Measurements from ENCODE around the gene BOLL. TPM values are rescaled to one million over a fixed set of nuclear protein-coding genes. Genes with fewer than 3 reads are reported as not detected.
A peak's percentile ranks its signal among the peaks of the same experiment; 100 is the strongest.

BOLL gene
- total RNA-seq, 1 experiment from 2014 or later = not detected

GRCh38 chr2:197786010-197786877, 1.1 kb upstream of the BOLL start:
- no peak overlapping the region for H4K8ac ChIP-seq (replicated peaks; ENCODE audit: insufficient read length, low read depth, low read length)
- H4K20me1 ChIP-seq (ENCODE audit: control insufficient read depth, insufficient read depth, insufficient read length) = no peaks in the 10 kb centered on the region
- no peak overlapping the region for H2BK20ac ChIP-seq (ENCODE audit: low read depth, low read length, poor library complexity, severe bottlenecking)
- peak; percentile 91 for DNase-seq
- peak overlapping the region; percentile 43 to 72 for H3K4me3 Mint-ChIP-seq
- no peak overlapping the region for H3K14ac ChIP-seq (ENCODE audit: insufficient read depth, low read length)
- H3K27ac Mint-ChIP-seq = no peak overlapping the region
- H3K79me1 ChIP-seq (ENCODE audit: insufficient read depth, low read depth, low read length, poor library complexity, severe bottlenecking) = no peaks in the 10 kb centered on the region
- H3K23me2 ChIP-seq (ENCODE audit: insufficient read length, low read depth, low read length, poor library complexity, severe bottlenecking) = no peaks in the 10 kb centered on the region
- H3K9ac ChIP-seq (ENCODE audit: extremely low read depth, insufficient read length, low read length) = no peak overlapping the region
- no peak overlapping the region for H2BK12ac ChIP-seq (ENCODE audit: insufficient read length, low read depth, low read length)
- no peak overlapping the region for H3K56ac ChIP-seq (ENCODE audit: insufficient read length, low read depth, low read length)
- H3K4me1 ChIP-seq (ENCODE audit: insufficient read depth, low read length) = no peaks in the 10 kb centered on the region
- no peak overlapping the region for H3K23ac ChIP-seq (ENCODE audit: insufficient read length, low read depth, low read length)
- H2AFZ ChIP-seq (ENCODE audit: low read length) = no peak overlapping the region
- H2BK15ac ChIP-seq (ENCODE audit: low read depth, low read length) = no peak overlapping the region
- WGBS (ENCODE audit: extremely low coverage, insufficient read length, low lambda C conversion rate) = no CpG with 5 or more reads among the region's 79 CpGs
- H2AK5ac ChIP-seq (ENCODE audit: insufficient read length, low read length) = no peak overlapping the region
- no peak overlapping the region for H3K18ac ChIP-seq (ENCODE audit: insufficient read length, low read depth, low read length)
- TF ChIP-seq CTCF (conservative IDR thresholded peaks at IDR 0.05) = peak; percentile 86
- H3K9me3 Mint-ChIP-seq = peaks cover 2 to 4% of the 10 kb centered on the region in 2 experiments; a peak in 3 of 5 replicates
- no peaks in the 10 kb centered on the region for H3K79me2 ChIP-seq (ENCODE audit: insufficient read depth, low read length)
- peaks cover 39% of the 10 kb centered on the region for H3K27me3 Mint-ChIP-seq (ENCODE audit: low read depth)
- no peak overlapping the region for H3T11ph ChIP-seq (ENCODE audit: low read length)
- H3K36me3 Mint-ChIP-seq (ENCODE audit: insufficient read depth in 1 of 3, low read depth in 3 of 3) = peaks cover 2 to 4% (median 2%) of the 10 kb centered on the region in 3 experiments; a peak in 2 of 7 replicates
- H3K27me3 ChIP-seq (ENCODE audit: insufficient read depth, low read length) = no peaks in the 10 kb centered on the region
- H3K27ac ChIP-seq (ENCODE audit: insufficient read length, low read depth, low read length) = no peak overlapping the region
- H4K5ac ChIP-seq (ENCODE audit: insufficient read length, low read depth, low read length) = no peak overlapping the region
- no peak overlapping the region for H3K4me2 ChIP-seq (ENCODE audit: insufficient read depth, insufficient read length, low read length)
- no peaks in the 10 kb centered on the region for H3K4me1 Mint-ChIP-seq
- H2BK120ac ChIP-seq (ENCODE audit: low read depth, low read length, poor library complexity, severe bottlenecking) = no peak overlapping the region
- no peaks in the 10 kb centered on the region for H3K9me3 ChIP-seq (ENCODE audit: control insufficient read depth, low read depth, low read length)
- no peak overlapping the region for H2BK5ac ChIP-seq (ENCODE audit: insufficient read length, low read length)
- no peak overlapping the region for H4K91ac ChIP-seq (ENCODE audit: insufficient read length, low read depth, low read length)
- no peak overlapping the region for H3K4ac ChIP-seq (ENCODE audit: low read depth, low read length)

Data from H9 (cell line).